ENCODE data around the gene GNA14. TPM values are rescaled to one million over a fixed set of nuclear protein-coding genes. Genes with fewer than 3 reads are reported as not detected.
A peak's percentile ranks its signal among the peaks of the same experiment; 100 is the strongest.
"Not testable (repeated sequence)": the region's sequence is repeated elsewhere in the genome, so short reads cannot be mapped to it uniquely, and the experiment has no call there.

Gene GNA14
- total RNA-seq, 1 donor from 2014 or later, result 4.1 TPM

DNA sequence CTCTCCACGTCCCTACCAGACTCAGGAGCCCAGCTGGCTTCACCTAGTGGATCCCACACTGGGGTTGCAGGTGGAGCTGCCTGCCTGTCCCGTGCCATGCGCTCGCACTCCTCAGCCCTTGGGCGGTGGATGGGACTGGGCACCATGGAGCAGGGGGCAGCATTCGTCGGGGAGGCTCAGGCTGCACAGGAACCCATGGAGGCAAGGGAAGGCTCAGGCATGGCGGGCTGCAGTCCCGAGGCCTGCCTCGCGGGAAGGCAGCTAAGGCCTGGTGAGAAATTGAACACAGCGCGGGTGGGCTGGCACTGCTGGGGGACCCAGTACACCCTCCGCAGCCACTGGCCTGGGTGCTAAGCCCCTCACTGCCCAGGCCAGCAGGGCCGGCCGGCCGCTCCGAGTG is 157.8 kb downstream of the GNA14 start:
- not testable (repeated sequence) for DNase-seq (ENCODE audit: low read depth in 2 of 2)

DNA sequence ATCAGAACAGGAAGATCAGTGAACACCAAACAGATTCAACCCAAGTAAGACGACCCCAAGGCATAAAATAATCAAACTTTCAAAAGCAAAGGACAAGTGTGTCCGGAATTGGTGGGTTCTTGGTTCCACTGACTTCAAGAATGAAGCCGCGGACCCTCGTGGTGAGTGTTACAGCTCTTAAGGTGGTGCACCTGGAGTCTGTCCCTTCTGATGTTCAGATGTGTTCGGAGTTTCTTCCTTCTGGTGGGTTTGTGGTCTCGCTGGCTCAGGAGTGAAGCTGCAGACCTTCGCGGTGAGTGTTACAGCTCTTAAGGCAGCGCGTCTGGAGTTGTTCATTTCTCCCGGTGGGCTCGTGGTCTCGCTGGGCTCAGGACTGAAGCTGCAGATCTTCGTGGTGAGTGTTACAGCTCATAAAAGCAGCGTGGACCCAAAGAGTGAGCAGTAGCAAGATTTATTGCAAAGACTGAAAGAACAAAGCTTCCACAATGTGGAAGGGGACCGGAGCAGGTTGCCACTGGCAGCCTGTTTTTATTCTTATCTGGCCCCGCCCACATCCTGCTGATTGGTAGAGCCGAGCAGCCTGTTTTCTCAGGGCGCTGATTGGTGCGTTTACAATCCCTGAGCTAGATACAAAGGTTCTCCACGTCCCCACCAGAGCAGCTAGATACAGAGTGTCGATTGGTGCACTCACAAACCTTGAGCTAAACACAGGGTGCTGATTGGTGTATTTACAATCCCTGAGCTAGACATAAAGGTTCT is 158.5 kb downstream of the GNA14 start:
- not testable (repeated sequence) for DNase-seq (ENCODE audit: low read depth in 2 of 2)

DNA sequence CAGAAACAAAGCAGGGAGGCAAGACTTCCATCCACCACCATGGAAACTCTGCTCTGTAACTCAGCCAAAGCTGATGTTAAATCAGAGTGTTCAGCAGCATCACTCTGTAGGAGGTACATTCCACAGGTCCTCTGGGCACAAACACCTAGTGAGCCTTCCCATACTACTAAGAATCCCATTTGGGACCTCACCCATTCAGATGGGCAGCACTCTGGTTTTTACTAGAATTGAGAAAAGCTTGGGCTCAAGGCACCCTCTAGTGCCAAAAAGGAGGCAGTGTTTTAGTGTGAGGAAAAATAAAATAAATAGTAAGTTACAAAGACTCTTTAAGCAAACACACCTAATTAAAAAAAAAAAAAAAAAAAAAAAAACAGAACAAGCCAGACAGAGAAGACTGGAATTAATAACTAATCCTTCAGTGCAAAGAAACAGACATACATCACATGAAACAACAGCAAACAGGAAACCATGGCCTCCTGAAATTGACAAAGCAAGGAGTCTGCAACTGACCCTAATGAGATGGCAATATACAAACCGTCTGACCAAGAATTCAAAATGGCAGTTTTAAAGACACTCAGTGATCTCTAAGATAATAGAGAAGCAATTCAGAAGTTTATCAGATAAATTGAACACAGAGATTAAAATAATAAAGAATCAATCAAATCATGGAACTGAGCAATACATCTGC is 159.5 kb downstream of the GNA14 start:
- DNase-seq (ENCODE audit: low read depth in 2 of 2), result no peak

DNA sequence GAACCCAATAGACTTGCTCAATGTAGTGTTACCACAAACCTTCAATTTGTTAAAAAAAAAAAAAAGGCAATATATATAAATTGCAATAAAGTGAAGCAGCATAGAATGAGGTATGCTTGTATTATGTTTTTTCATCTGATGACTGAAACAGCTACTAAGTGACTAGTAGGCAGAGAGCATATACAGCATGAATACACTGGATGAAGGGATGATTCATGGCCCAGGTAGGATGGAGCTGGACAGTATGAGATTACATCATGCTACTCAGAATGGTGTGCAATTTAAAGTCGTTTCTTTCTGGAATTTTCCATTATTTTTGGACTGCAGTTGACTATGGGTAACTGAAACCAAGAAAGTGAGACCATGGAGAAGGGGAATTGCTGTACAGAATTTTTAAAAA is 161.2 kb downstream of the GNA14 start:
- DNase-seq (ENCODE audit: low read depth in 2 of 2), result no peak

DNA sequence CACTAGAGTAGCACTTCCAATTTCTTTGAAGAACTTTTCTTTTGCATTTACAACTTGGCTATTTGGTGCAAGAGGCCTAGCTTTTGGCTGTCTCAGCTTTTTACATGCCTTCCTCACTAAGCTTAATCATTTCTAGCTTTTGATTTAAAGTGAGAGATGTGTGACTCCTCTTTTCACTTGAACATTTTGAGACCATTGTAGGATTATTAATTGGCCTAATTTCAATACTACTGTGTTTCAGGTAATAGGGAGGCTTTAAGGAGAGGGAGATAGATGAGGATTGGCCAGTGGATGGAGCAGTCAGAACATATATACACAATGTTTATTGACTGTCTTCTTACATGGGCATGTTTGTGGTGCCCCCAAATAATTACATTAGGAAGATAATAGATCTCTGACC is 161.7 kb downstream of the GNA14 start:
- no peak for DNase-seq (ENCODE audit: low read depth in 2 of 2)

DNA sequence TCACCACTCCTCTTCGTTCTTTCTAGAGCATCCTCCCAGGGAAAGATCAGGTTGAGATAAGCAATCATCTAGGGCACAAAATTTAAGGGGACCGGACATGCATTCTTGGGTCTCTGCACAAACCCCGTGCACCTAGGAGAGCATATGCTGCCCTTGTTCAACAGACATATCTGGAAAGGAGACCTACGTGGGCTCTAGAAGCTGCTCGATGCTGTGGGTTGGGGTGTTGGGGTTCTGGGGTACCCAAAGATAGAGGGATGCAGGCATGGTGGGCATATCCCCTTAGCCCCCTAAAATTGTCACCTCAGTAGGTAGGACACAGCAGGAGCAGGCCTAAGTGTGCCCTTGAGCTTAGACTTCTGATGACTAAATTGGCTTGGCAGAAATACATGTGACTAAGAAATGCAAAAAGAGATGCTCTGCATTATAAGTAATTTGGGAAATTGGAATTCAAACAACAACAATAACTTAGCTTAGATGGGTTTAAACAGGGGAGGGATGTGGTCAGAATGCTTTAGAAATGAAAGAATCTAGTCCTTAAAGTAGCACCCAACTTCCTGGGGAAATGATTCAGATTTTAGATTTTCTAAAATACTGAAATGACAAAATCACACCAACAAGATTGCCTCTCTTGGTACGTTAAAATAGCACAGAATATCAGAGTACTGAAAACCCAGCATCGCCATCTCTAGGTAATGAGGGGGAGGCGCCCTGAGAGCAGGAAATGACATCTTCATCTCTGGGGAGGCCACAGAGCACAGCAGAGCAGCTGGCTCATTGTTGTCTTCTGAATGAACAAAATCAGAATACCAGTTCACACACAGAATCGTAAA is 172.3 kb downstream of the GNA14 start:
- peak; percentile 6 to 67 for DNase-seq (ENCODE audit: low read depth in 2 of 2)

DNA sequence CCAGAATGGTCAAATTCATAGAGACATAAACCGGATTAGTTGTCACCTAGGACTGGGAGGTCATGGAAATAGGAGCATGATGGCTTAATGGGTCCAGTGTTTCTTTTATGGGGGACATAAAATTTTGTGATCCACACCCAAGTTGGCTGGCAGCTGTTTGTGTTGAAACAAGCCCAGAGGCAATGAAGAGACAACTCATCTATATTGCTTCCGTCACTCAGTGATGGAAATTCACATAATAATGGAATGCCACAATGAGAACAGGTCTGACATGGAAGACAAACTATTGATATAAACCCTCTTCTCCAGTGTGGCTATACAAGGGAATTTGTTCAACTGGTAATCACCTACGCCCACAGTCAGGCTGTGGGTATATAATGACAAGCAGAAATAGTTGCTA is 173.2 kb downstream of the GNA14 start:
- no peak for DNase-seq (ENCODE audit: low read depth in 2 of 2)

DNA sequence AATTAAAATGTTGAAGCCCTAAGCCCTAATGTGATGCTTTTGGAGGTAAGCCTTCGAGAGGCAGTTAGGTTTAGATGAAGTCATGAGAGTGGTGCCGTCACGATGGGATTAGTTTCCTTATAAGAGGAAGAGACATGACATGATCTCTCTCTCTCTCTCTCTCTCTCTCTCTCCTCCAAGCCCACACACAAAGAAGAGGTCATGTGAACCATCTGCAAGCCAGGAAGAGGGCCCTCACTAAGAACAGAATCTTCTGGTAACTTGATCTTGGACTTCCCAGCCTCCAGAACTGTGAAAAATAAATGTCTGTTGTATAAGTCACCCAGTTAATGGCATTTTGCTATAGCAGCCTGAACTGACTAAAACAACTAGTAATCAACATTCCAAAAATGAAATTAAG is 175.5 kb downstream of the GNA14 start:
- no peak for DNase-seq (ENCODE audit: low read depth in 2 of 2)

DNA sequence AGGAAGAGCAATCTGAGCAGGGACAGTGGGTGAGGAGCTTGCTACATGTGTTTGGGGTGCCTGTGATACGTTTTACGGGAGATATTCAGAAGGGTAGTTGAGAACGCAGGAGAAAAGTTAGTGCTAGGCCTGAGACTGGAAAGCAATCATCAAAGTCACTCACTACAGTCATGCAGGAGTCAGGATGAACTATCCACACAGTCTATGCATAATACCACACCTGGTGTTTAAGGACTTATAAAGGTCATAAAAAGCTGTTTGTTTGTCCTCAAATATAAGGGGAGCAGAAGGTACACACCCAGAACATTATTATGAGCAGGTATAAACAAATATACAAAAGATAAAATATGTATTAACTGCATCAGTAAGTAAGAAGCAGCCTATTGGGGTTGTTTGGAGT is 176.6 kb downstream of the GNA14 start:
- no peak for DNase-seq (ENCODE audit: low read depth in 2 of 2)

DNA sequence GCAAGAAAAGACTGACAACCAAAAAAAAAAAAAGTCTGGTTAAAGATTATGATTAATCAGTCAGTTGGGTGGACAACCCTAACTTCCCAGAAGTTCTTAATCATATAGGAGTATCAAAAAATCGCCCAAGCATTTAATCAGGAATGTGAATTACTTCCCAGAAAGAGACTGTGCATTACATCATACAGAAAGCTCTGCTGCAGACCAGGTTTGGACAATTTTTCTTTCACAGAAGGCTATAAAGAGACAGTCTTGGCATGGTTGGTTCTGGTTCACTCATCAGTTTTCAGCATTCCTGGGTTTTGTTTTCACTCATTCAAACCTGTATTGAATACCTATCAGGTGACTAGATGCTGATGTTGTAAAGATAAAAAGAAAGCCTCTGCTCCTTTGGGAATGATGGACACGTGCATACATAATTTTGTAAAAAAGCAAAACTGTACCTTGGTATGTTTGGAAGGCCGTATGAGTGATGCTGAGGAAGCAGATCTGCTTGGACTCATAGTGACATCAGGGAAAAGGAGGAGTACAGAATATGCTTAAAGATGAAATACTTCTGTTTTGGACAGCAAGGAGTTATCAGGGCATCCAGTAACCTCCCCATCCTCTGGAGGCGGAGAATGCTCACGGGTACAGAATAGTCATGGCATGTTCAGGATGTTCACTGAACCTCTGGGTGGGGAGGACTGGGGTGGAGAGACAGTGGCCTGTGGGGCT is 178.4 kb downstream of the GNA14 start:
- DNase-seq (ENCODE audit: low read depth in 2 of 2), result no peak

DNA sequence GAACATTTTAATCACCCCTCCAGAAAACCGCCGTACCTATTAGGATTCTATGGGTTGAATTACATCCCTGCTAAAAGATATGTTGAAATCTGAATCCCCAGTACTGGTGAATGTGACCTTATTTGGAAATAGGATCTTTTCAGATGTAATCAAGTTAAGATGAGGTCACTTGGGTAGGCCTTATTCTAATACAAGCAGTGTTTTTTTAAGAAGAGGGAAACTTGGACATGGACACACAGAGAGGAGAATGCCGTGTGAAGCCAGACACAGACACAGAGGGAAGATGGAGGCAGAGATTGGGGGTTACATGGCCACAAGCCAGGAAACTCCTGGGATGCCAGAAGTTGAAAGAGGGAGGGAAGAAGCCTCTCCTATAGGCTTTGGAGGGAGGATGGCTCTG is 183.5 kb downstream of the GNA14 start:
- DNase-seq (ENCODE audit: low read depth in 2 of 2), result no peak

DNA sequence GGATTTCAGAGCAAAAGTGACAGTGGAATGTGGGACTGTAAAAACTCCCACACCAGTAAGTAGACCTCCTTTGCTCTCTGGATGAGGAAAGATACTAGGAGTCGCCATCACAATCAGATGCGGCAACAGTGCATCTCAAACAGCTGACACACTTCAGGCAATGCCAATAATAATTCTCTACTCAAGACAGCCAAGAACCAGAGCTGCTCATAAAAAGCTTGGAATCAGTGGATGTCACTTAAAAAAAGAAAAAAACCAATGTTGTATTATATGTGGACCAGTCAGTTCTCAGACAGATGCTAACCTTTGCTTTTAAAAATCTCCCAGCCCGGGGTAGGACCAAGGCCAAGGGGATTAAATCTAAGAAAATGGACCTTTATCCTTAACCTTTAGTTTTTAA is 185.0 kb downstream of the GNA14 start:
- DNase-seq (ENCODE audit: low read depth in 2 of 2), result no peak

DNA sequence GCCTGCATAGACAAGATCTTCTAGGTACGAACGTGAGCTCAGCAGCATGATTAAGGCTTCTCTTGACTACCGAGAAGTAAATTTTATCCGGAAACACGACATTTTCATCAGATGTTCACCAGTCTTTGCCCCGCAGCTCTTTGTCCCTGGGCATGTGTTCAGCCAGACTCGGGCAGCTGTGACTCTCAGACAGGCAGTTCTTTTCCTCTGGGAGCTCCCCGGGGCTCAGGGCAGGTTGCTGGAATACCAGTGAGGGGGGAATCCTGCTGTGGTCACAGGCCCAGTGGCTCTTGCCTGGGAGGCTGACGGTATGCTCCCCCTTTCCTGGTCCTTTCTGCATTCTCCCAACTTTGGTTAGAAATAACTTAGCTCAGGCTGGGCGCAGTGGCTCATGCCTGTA is 186.1 kb downstream of the GNA14 start:
- DNase-seq (ENCODE audit: low read depth in 2 of 2), result no peak

DNA sequence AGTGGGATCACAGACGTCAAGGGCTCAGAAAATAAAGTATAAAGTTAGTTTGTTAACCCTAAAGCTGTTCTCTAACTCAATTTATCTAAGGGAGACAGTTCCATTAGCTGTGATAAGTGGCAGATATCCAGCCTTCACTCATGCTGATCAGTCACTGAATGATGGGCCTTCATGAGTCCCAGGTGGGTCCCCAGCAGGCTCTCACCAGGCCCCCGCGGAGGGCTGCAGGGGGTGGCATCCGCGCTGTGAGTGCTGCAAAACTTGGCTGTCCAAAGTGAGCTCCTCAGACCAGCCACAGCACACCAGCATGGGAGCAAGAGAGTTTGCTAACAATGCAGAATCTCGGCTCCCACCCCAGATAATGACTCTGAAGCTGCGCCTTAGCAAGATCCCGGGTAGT is 187.2 kb downstream of the GNA14 start:
- DNase-seq (ENCODE audit: low read depth in 2 of 2), result no peak

DNA sequence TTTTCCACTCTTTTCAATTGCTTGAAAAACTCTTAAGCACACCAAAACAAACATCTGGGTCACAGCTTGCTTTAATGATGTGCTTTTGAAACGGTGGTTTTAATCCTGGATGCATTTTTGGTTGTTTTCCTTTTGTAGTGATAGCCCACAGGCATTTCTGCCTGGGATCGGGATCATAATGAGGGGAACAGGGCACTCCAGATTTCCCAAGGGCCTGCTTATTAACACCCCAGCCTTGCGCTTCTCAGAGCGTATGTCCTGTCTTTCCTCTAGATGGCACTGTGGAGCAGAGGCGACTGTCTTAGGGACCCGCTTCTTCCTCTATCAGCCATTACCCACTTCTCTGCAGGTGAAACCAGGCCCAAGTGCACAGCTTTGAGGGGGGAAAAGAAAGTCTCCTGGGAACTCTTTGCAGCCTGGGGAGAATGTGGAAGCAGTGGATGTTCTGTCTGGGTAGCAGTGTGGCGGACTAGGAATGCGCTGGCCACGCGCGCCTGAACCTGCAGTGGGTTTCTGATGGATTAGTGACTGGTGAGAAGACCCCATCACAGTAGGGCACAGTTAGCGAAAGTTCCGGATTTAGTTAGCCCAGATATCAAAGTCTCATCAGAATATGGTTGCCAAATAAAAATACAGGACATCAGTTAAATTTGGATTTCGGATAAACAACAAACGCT is 190.1 kb downstream of the GNA14 start:
- peak; percentile 41 to 74 for DNase-seq (ENCODE audit: low read depth in 2 of 2)

DNA sequence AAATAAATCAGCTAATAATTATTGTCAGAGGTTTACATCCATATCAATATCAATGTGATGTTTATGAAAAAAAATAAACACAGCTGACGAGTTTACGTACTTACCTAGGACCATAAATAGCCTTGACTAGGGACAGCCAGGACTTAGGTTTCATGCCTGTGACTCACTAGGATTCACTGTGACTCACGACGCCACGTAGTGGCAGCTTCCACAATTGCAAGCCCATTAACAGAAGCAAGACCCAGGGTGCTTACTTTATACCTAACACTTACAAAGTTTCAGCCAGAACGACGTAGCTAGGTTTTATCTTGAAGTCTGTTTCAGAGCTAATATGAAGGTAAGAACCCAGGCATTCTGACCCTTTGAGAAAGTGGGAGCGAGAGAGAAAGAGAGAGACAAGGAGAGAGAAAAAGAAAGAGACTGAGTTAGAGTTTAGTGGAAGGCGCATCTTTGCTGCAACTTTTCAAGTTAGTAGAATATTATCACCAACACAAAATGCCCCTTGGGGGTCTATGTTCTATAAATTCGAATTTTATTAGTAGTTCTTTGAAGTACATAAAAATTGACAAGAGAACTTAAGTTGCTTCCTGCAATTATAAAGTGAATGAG is 191.2 kb downstream of the GNA14 start:
- peak; percentile 84 to 89 for DNase-seq (ENCODE audit: low read depth in 2 of 2)

DNA sequence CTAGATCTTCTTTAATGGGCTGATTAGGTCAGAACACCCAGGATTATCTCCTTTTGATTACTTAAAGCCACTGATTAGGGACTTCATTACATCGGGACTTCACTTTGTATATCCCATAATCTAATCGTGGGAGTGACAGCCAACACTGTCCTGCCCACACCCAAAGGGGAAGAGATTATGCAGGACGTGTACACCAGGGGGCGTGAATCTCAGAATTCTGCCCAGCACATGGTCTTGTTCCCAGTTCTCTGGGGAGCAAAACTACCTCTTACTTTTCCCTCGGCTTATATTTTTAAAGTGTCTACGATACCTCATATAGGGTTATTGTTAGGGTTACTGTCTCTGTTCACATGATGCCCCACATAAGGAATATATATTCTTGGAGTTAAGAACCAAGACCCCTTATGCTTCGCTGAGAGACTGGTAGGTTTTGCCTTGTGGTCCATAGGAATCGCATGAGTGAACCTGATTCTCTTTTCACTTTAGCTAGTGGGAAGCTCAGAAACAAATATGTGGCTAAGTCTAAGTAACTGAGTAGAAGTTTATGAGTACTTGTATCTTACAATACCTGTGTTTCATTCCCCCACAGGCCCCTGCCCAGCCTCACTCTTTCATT is 192.7 kb downstream of the GNA14 start:
- peak; percentile 32 to 43 for DNase-seq (ENCODE audit: low read depth in 2 of 2)

DNA sequence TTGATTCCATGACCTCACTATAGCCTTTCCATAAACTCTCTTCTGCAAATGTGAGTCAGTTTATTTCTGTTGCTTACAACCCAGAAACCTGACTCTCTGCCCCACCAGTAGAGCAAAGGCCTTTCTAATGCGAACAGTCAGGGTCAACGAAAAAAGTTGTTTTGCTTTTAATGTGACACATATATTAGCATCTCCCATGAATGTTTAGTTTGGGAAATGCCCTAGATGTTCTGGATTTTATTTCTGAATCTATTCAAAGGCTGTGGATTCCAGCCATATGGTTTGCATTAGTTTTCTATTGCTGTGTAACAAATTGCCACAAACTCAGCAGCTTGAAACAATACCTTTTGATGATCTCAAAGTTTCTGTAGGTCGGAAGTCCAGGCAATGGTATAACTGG is 193.5 kb downstream of the GNA14 start:
- no peak for DNase-seq (ENCODE audit: low read depth in 2 of 2)

DNA sequence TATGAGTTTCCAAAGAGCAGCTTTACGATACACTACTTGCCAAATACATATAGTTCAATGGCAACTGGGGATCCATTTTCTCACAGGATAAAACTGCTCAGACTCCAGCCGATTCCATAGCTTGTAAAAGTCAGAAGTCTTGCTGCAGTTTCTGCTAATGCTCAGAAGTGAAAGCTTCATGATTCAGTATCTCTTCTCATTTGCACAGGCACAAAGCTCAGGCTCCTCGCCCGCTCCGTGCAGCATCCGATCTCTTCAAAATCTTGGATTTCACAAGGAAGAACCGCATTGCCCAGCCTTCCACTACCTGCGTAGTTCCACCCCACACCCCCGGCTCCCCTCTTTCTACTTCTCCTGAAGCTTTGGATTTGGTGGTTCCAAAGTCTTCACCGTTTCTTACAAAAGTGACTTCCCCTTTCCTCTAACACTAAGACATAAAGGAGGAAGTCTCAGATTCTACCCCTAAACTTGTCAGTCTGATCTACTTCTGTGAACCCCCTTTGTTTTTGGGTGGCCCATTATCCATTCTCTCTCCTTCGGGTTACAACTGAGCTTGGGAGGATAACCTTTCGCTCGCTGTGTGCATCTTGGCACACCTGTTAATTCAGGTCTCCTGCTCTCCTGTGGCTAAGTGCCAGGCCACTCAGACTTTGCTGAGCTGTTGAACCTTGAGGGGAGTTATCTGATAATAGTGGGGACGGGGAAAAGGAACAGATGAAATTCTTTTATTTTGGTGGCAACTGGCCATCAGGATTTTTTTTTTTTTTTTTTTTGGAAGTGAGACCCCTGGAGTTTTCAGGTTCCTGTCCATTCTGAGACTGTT is 194.1 kb downstream of the GNA14 start:
- DNase-seq (ENCODE audit: low read depth in 2 of 2), result no peak

Measured in dermis microvascular lymphatic vessel endothelial cell (primary cell).